H1 (cell line): ENCODE results near the gene BFSP2. TPM values are rescaled to one million over a fixed set of nuclear protein-coding genes. Genes with fewer than 3 reads are reported as not detected.

Experiments used
- CTCF ChIA-PET: fragments of 300-600 bp; sonication (Branson Sonifier 250); formaldehyde crosslinking; loops from one replicate; lab custom pipeline; 2021; ENCODE audit not compliant: partially characterized antibody; lab: Charles Lee
- POLR2A ChIA-PET: fragments of 300-600 bp; sonication (Branson Sonifier 250); formaldehyde crosslinking; loops from one replicate; lab custom pipeline; 2021; ENCODE audit warnings: inconsistent platforms; ENCODE audit not compliant: partially characterized antibody; lab: Charles Lee
- DNase-seq, 2 experiments: peaks; one replicate each; pipeline versions ENCODE4 v3.0.0 to v3.0.0-alpha.2; 2010 to 2022; ENCODE audit warnings: low spot score in 2 of 2, low read depth in 1 of 2, mixed read lengths in 1 of 2
- FAIRE-seq: peaks from 2 replicates; lab custom pipeline; 2011; peaks lifted over from hg19 to GRCh38; lab: Jason Lieb, UNC
- H2AFZ ChIP-seq: 2 replicates; pipeline ENCODE4 v1.8.1; 2012; ENCODE audit warnings: low read length, inconsistent platforms
- H2AK5ac ChIP-seq: 2 replicates; pipeline ENCODE4 v1.6.1; 2013; ENCODE audit warnings: low read depth, low read length
- H2BK120ac ChIP-seq: replicated peaks from 2 replicates; pipeline ENCODE3; 2013; ENCODE audit warnings: low read depth, low read length, inconsistent platforms
- H2BK12ac ChIP-seq: 2 replicates; pipeline ENCODE4 v1.6.1; 2013; ENCODE audit warnings: low read depth, low read length
- H2BK15ac ChIP-seq: 2 replicates; pipeline ENCODE4 v1.6.1; 2013; ENCODE audit warnings: low read length
- H2BK20ac ChIP-seq: 2 replicates; pipeline ENCODE4 v1.6.1; 2013; ENCODE audit warnings: low read length
- H2BK5ac ChIP-seq: 2 replicates; pipeline ENCODE4 v1.6.1; 2013; ENCODE audit warnings: low read depth, low read length
- H3K14ac ChIP-seq: 2 replicates; pipeline ENCODE4 v1.6.1; 2013; ENCODE audit warnings: inconsistent platforms; ENCODE audit not compliant: insufficient read length
- H3K18ac ChIP-seq: 2 replicates; pipeline ENCODE4 v1.6.1; 2013; ENCODE audit warnings: low read length; ENCODE audit errors: extremely low read depth
- H3K23ac ChIP-seq: 2 replicates; pipeline ENCODE4 v1.6.1; 2013; ENCODE audit warnings: inconsistent platforms; ENCODE audit not compliant: insufficient read length
- H3K23me2 ChIP-seq: 2 replicates; pipeline ENCODE4 v1.6.1; 2013; ENCODE audit warnings: low read depth, low read length
- H3K27ac ChIP-seq: 2 replicates; pipeline ENCODE4 v1.6.1; 2011; ENCODE audit warnings: low read depth, low read length, inconsistent platforms
- H3K27me3 ChIP-seq, 4 experiments: replicated peaks in 1 of 4; 1 replicate in 1 of 4; 2 replicates in 3 of 4; pipeline versions ENCODE4 v1.6.1 to v1.8.1; 2011 to 2013; ENCODE audit warnings: low read length in 3 of 4, mild to moderate bottlenecking in 3 of 4, inconsistent platforms in 2 of 4, mixed read lengths in 2 of 4, moderate library complexity in 1 of 4; ENCODE audit not compliant: control insufficient read depth in 3 of 4, insufficient read depth in 3 of 4; ENCODE audit errors: extremely low read depth in 1 of 4
- H3K36me3 ChIP-seq, 4 experiments: 2 replicates each; pipeline versions ENCODE4 v1.6.1 to v1.8.1; 2011 to 2013; ENCODE audit warnings: mild to moderate bottlenecking in 4 of 4, low read length in 3 of 4, moderate library complexity in 2 of 4, control low read depth in 1 of 4, inconsistent platforms in 1 of 4; ENCODE audit not compliant: insufficient read depth in 4 of 4, control insufficient read depth in 2 of 4
- H3K4ac ChIP-seq: replicated peaks from 2 replicates; pipeline ENCODE3; 2013; ENCODE audit warnings: low read length, low read depth, mixed read lengths, inconsistent platforms; ENCODE audit not compliant: insufficient read length
- H3K4me1 ChIP-seq, 4 experiments: replicated peaks in 1 of 4; 1 replicate in 1 of 4; 2 replicates in 3 of 4; pipeline versions ENCODE4 v1.6.1 to v1.8.1; 2011 to 2013; ENCODE audit warnings: low read length in 3 of 4, inconsistent platforms in 2 of 4, mixed read lengths in 1 of 4; ENCODE audit not compliant: insufficient read depth in 4 of 4, control insufficient read depth in 3 of 4
- H3K4me2 ChIP-seq, 2 experiments: 2 replicates each; pipeline versions ENCODE4 v1.6.1 to v1.8.1; 2011 to 2013; ENCODE audit warnings: low read depth in 2 of 2, low read length in 2 of 2, control low read depth in 1 of 2, inconsistent platforms in 1 of 2, mild to moderate bottlenecking in 1 of 2; ENCODE audit not compliant: insufficient read depth in 1 of 2
- H3K4me3 ChIP-seq, 4 experiments: fragments of 200-600, 300-600 bp in 1 of 4; sonication (generic), shearing (Covaris generic), sonication (Bioruptor Twin) in 1 of 4; 2 replicates each; pipeline versions ENCODE4 v1.5.1 to v1.8.1; 2011 to 2016; ENCODE audit warnings: low read length in 4 of 4, low read depth in 3 of 4, control low read depth in 2 of 4, inconsistent platforms in 2 of 4, mild to moderate bottlenecking in 2 of 4, mixed read lengths in 1 of 4, moderate library complexity in 1 of 4; ENCODE audit not compliant: insufficient read depth in 2 of 4; ENCODE audit errors: extremely low read depth in 1 of 4
- H3K56ac ChIP-seq: replicated peaks from 2 replicates; pipeline ENCODE3; 2013; ENCODE audit warnings: low read depth, mild to moderate bottlenecking, mixed read lengths, low read length, inconsistent platforms; ENCODE audit not compliant: insufficient read length
- H3K79me1 ChIP-seq: 2 replicates; pipeline ENCODE4 v1.6.1; 2013; ENCODE audit warnings: low read depth, low read length, control low read depth
- H3K79me2 ChIP-seq, 2 experiments: 2 replicates each; pipeline versions ENCODE4 v1.6.1 to v1.8.1; 2012 to 2013; ENCODE audit warnings: low read length in 2 of 2, mild to moderate bottlenecking in 2 of 2, inconsistent platforms in 1 of 2; ENCODE audit not compliant: insufficient read depth in 2 of 2, control insufficient read depth in 1 of 2
- H3K9ac ChIP-seq, 4 experiments: replicated peaks in 1 of 4; 1 replicate in 1 of 4; 2 replicates in 3 of 4; pipeline versions ENCODE4 v1.6.1 to v1.8.1; 2011 to 2013; ENCODE audit warnings: low read depth in 3 of 4, low read length in 3 of 4, control low read depth in 2 of 4, mild to moderate bottlenecking in 2 of 4, moderate library complexity in 2 of 4, inconsistent platforms in 1 of 4; ENCODE audit errors: extremely low read depth in 1 of 4
- H3K9me3 ChIP-seq, 2 experiments: 2 replicates each; pipeline versions ENCODE4 v1.6.1 to v1.8.1; 2012 to 2013; ENCODE audit warnings: mild to moderate bottlenecking in 2 of 2, moderate library complexity in 2 of 2, control low read depth in 1 of 2, inconsistent platforms in 1 of 2, low read depth in 1 of 2, low read length in 1 of 2, mixed read lengths in 1 of 2; ENCODE audit not compliant: insufficient read depth in 2 of 2
- H4K20me1 ChIP-seq, 2 experiments: replicated peaks in 1 of 2; 2 replicates each; pipeline versions ENCODE3 to v1.8.1; 2011 to 2013; ENCODE audit warnings: inconsistent platforms in 2 of 2, low read length in 2 of 2, mild to moderate bottlenecking in 1 of 2; ENCODE audit not compliant: insufficient read depth in 2 of 2, control insufficient read depth in 1 of 2
- H4K5ac ChIP-seq: 2 replicates; pipeline ENCODE4 v1.6.1; 2013; ENCODE audit warnings: low read length, low read depth, mixed read lengths, inconsistent platforms; ENCODE audit not compliant: insufficient read length
- H4K8ac ChIP-seq: 2 replicates; pipeline ENCODE4 v1.8.0; 2013; ENCODE audit warnings: mild to moderate bottlenecking, moderate library complexity, low read length, inconsistent platforms; ENCODE audit not compliant: insufficient read depth; ENCODE audit errors: extremely low read depth
- H4K91ac ChIP-seq: replicated peaks from 2 replicates; pipeline ENCODE3; 2013; ENCODE audit warnings: low read length, mixed read lengths, inconsistent platforms; ENCODE audit not compliant: insufficient read length
- CHD1 ChIP-seq: IDR thresholded peaks from 2 replicates; pipeline ENCODE4 v1.6.1; 2012; ENCODE audit warnings: low read depth, low read length, improper control_type of control experiment
- EP300 ChIP-seq, 2 experiments: IDR thresholded peaks; 1 replicate in 1 of 2; 2 replicates in 1 of 2; pipeline ENCODE4 v1.6.1; 2011 to 2012; ENCODE audit warnings: low read depth in 2 of 2, low read length in 2 of 2, mild to moderate bottlenecking in 2 of 2, borderline replicate concordance in 1 of 2, inconsistent platforms in 1 of 2, moderate library complexity in 1 of 2
- RNF2 ChIP-seq: fragments of 200-900, 300-1000 bp; sonication (generic); IDR thresholded peaks from 2 replicates; pipeline ENCODE4 v1.7.1; 2016; ENCODE audit warnings: borderline replicate concordance, low read depth, mild to moderate bottlenecking, antibody characterized with exemption, low read length; ENCODE audit not compliant: poor library complexity, severe bottlenecking; ENCODE audit errors: missing control alignments
- WGBS, 2 experiments: shearing (Covaris generic) in 1 of 2; methylation state at CpG; one replicate each; pipeline versions ENCODE4 v1.1.6 to v1.1.7; 2013 to 2015; ENCODE audit warnings: low lambda C conversion rate in 2 of 2, mixed read lengths in 2 of 2, inconsistent platforms in 1 of 2, low coverage in 1 of 2, missing lambda C conversion rate in 1 of 2; ENCODE audit not compliant: insufficient replicate concordance in 2 of 2, insufficient coverage in 1 of 2, insufficient read length in 1 of 2; ENCODE audit errors: extremely low coverage in 1 of 2, missing lambda C conversion rate in 1 of 2; 5-methylcytosine and 5-hydroxymethylcytosine counted together
- polyA plus RNA-seq, 7 experiments: library from polyadenylated mRNA; depleted of rRNA in 3 of 7; stranded (reverse) in 5 of 7; unstranded in 2 of 7; fragments of >200 nt in 5 of 7; fragments of 200-250 nt in 2 of 7; gene quantifications; 1 replicate in 5 of 7; 2 replicates in 1 of 7; 4 replicates in 1 of 7; pipeline versions ENCODE4 v1.2.1 to v1.2.3, GENCODE V29; 2011 to 2013; ENCODE audit warnings: missing spikeins in 2 of 7, mixed read lengths in 2 of 7
- total RNA-seq: library from RNA; stranded (reverse); fragmentation: NEBNext Ultra II Directional; extraction: Animal tissue kit (Norgen Biotek cat#: 25700); gene quantifications from 2 replicates; pipeline ENCODE4 v1.2.1, GENCODE V29; 2021

BFSP2 gene
- total and polyA plus RNA-seq, 2 of the 8 experiments (the other 6 are each of a cell fraction or from before 2014, with no cell fraction given), result not detected

DNA sequence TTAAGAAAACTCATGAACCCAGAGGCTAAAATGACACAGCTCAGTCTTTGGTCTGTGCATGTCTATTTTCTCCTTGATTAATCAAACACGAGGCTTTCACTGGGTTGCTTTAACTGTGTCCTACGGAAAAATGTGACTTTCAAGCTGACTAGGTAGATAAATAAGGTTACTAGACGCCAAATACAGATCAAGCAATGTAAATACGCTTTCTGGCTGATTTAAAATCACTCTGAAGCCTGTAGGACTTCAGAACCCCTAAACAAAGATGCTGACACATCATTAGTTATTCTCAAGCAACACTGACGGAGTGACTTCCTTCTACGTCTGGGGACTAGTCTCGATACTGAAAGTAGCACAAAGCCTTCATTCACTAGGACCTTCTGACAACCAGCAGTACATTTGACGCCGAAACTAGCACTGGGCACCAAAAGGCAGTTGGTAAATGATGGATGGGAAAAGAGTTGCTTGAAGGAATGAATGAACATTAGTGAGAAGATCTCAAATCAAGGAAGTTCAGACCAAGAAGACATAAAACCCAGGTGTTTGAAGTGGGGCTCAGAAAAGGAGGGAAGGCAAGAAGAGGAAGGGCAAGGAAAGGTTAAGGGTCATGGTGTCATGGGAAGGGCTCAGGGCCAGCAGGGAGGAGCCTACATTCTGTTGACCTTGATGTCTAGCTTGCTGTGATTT lies 106.5 kb downstream of the BFSP2 start:
- Histone ChIP-seq H2BK120ac (no peak overlapping the region), H3K18ac (no peak overlapping the region), H2BK20ac (no peak overlapping the region), H3K9ac (no peak overlapping the region), H4K91ac (no peak overlapping the region), H3K23me2 (no peaks in the 10 kb centered on the region), H2BK15ac (no peak overlapping the region), H2BK5ac (no peak overlapping the region), H3K9me3 (no peaks in the 10 kb centered on the region), H3K14ac (no peak overlapping the region), H3K36me3 (no peaks in the 10 kb centered on the region), H3K27me3 (no peaks in the 10 kb centered on the region), H3K27ac (no peak overlapping the region), H4K8ac (no peak overlapping the region), H2AFZ (peak overlapping the region; percentile 73; the same call in 1 of the 2 replicates), H3K23ac (no peak overlapping the region), H4K20me1 (no peaks in the 10 kb centered on the region), H3K4me3 (no peak overlapping the region), H4K5ac (no peak overlapping the region), H3K4me1 (no peaks in the 10 kb centered on the region), H3K56ac (no peak overlapping the region), H3K79me1 (no peaks in the 10 kb centered on the region), H2BK12ac (no peak overlapping the region), H3K4me2 (no peak overlapping the region), H2AK5ac (no peak overlapping the region), H3K79me2 (no peaks in the 10 kb centered on the region), H3K4ac (no peak overlapping the region)
- ChIA-PET POLR2A (no interaction called here), CTCF (interaction anchor here (0.9 to 1.3 kb wide), 2 partner anchors 72 to 82 kb away, joined by 3 read pairs; no protein-coding TSS in a partner anchor)
- TF ChIP-seq CHD1 (no peak), RNF2 (no peak), EP300 (IDR thresholded peaks at IDR 0.05; ENCODE audit: borderline replicate concordance in 1 of 2, low read depth in 2 of 2, low read length in 2 of 2) (no peak)
- FAIRE-seq (no peak), DNase-seq (no peak)
- WGBS, 2 experiments, result 90% methylated on average over 9 of the region's 9 CpGs; no CpG with 5 or more reads in 1 of the 2 experiments
